ENCODE results near the gene SCTR.

Gene SCTR

GRCh38 chr2:119442850-119443249 lies 81.4 kb downstream of the SCTR start:
- no peak for DNase-seq (ENCODE audit: low read depth)

GRCh38 chr2:119442226-119442619 lies 82.1 kb downstream of the SCTR start:
- DNase-seq (ENCODE audit: low read depth): no peak

DNA sequence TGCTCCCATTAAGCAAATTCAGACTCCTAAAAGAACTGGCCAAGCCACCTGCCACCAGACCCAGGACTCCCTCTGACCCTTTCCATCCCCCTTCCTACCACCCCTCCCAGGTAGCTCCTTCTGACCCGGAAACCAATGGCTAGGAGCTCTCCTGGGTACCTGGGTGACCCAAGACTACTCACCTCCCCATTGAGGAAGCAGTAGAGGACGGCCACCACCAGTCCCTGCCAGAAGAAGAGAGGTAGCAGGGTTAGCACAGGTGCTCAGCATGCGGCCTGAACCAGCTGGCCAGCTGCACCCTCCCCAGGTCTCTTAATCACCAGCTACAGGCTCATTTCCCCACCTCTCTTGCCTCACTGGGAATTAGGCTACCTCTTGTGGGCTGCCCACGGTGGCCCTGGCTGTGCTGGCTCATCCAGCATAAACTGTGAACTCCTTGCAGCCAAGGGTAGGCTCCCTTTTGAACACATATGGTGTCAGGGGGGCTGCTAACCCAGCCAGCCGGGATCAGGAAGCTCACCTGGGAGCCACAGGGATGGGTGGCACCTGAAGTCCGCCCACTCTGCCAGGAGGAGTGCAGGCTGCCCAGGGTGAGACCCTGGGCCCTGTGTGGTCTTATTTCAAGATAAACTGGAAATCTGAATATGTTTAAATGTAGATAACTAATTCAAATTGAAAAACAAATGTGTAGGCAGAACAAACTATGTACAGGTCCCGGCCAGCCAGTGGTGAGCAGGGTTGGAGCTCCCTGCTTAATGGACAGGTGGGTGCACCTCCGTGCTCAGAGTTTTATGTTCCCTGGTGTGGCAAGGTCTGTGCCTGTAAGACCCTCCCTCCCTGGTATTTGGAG lies 82.7 kb downstream of the SCTR start:
- DNase-seq (ENCODE audit: low read depth): no peak

DNA sequence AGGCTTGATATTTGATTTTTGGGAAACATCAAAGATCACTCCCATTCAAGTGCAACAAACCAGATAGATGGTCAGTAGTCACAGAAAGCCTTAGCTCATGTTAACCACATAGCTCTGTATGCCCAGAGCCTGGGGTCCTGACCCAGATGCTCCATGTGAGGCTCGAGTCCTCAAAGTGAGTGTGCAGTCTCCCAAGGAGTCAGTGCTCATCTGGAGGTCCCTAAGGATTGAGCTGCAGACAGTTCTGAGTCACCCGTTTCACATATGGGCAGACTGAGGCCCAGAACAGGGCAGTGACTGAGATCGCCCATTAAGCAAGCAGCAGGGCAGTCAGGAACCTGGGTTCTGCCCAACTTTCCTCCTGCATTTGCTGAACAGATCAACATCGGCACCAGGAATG lies 83.4 kb downstream of the SCTR start:
- no peak for DNase-seq (ENCODE audit: low read depth)

- DNase-seq (ENCODE audit: low read depth): no peak
These were observed 83.8 kb downstream of the SCTR start for GRCh38 chr2:119440501-119440870.

- DNase-seq (ENCODE audit: low read depth): no peak
These were observed 84.4 kb downstream of the SCTR start for GRCh38 chr2:119439574-119440500.

- no peak for DNase-seq (ENCODE audit: low read depth)
These were observed 85.5 kb downstream of the SCTR start for GRCh38 chr2:119438726-119439284.

GRCh38 chr2:119438128-119438656 lies 86.1 kb downstream of the SCTR start:
- DNase-seq (ENCODE audit: low read depth): no peak

- DNase-seq (ENCODE audit: low read depth): no peak
These were observed 87.1 kb downstream of the SCTR start for GRCh38 chr2:119436993-119437772.

- DNase-seq (ENCODE audit: low read depth): no peak
These were observed 88.4 kb downstream of the SCTR start for GRCh38 chr2:119435953-119436297.

DNA sequence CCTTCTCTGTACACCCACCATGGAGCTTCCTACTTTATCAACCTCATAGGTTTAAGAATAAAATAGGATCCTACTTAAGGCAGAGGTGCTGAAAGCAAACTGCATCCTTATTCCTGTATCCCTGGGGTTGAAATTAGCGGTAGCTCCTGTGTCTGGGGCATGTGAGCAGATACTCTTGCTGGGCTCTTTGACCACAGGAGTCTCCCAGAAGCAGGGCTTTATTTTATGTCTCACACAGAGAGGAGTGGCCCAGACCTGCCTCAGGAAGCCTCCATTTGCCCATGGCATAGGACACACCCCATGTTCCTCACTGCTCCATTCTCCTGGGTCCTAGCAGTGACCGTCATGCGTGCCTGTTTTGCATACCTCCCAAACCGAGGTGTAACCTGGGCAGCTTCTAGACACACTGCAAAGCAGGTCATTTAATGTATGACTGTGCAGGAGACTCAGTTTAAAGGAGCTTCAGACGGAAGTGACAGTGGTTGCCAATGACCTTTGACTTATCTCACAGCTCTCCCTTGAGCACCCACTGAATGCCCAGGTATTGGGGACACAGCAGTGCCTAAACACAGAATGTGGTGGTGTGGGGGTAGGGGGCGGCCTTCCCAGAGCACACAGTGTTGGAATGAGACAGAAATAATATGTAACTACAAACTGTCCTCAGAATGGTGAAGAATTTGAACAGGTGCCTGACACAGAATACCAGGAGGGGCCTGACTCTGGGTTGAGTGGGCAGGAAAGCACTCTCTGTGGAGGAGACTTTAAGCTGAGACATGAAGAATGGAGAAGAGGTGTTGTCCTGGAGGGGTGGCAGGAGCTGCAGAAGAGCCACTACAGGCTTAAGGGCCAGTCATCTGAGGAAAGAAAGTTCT lies 89.0 kb downstream of the SCTR start:
- no peak for DNase-seq (ENCODE audit: low read depth)

DNA sequence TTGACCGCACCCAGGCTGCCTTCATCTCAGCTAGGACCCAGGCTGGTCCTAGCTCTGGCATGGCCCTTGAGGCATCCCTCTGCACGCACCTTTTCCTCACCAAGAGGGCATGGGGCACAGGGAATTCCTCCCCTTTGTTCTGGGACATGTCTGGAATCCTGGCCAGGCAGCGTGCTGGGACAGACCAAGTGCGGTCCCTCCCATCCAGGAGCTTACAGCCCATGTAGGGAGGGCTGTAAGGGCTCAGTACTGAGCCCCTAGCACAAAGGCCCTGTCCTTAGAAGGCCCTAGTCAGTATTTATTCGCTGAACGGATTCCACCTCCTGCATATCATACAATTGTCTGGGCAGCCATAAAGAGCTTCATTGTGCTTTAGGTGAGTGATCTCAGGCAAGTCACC lies 89.6 kb downstream of the SCTR start:
- DNase-seq (ENCODE audit: low read depth): no peak

GRCh38 chr2:119433636-119434327 lies 90.5 kb downstream of the SCTR start:
- DNase-seq (ENCODE audit: low read depth): no peak

GRCh38 chr2:119432851-119433522 lies 91.3 kb downstream of the SCTR start:
- no peak for DNase-seq (ENCODE audit: low read depth)

- peak; percentile 8 for DNase-seq (ENCODE audit: low read depth)
These were observed 92.1 kb downstream of the SCTR start for GRCh38 chr2:119431976-119432850.

DNA sequence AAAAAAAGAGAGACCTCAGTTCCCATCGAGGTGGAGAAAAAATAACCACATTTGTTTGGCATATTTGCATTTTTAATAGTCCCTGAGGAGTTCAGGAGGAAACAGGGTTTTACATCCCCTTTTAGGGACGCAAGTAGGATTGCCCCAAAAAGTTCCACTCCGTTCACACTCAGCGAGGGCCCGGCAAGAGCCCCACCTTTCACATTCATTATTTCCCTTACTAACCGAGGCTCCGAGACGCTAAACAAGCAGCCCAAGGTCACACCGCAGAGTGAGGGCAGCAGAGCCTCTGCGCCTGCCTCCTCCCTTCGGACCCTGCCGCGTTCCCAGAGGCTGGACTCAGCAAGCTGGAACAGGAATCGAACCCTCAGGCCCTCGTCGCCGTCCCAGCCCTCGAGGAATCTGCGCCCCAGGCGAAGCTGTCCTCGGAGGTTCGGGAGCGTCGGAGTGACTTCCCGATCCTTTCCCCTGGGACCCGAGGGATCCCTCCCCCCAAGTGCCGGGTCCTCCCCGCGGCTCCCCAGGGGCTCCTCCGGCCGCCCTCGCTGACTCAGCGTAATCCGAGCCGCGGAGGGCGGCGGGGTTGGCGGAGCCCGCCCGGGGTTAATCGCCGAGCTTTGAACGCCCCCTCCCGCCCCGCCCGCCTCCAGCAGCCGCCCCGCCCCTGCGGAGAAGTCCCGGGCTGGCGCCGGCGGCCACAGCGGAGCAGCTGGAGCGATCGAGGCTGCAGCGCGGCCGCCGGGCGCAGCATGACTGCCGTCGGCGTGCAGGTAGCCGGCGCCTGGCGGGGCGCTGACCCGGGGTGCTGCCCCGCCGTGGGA lies 92.9 kb downstream of the SCTR start, which contains the start of gene TMEM37:
Gene TMEM37, plus strand, starts transcription at position 700 of the 821 bp plus-strand sequence. Its CDS starts 50 bp downstream, at position 750.
- DNase-seq (ENCODE audit: low read depth): peak; percentile 9

GRCh38 chr2:119430023-119430498 lies 94.2 kb downstream of the SCTR start:
- no peak for DNase-seq (ENCODE audit: low read depth)

Measured in non-pigmented ciliary epithelial cell (primary cell).